ENCODE data around the gene TCEAL3. TPM values are rescaled to one million over a fixed set of nuclear protein-coding genes. Genes with fewer than 3 reads are reported as not detected.

Gene TCEAL3
- total and polyA plus RNA-seq, 9 of the 15 experiments (the other 6 are each of a cell fraction or from before 2014, with no cell fraction given), result not detected

DNA sequence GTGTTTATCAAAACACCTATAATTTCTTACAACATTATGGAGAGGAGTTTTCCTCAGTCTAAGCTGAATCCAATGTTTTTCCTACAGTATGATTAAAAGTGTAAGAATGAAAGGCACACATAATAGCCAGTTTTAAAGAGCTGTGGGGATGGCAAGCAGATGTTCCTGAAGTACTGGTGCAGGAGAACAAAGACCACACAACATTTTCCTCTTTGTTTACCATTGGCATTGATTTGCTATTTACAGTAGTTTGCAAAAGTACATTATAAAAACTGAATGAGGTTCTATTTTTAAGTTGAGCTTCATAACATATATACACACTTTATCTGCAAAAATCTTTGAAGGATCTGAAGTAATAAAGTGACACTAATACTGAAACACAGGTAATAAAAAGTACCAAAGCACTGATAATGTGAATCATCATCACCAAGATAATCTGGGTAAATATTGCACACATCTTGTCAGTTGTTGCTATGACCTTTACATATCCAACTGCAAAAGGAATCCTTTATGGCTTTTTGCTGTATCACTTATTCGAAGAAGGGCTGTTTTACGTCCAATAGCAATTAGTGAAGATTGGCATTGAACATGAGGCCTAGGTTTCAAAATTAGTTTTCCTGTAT, 43.5 kb downstream of the TCEAL3 start:
- no peak overlapping the region for H3K4me3 ChIP-seq
- H3K79me2 ChIP-seq (ENCODE audit: control insufficient read depth, insufficient read depth, low read length), result no peaks in the 10 kb centered on the region
- DNase-seq (ENCODE audit: extremely low read depth in 1 of 4, low spot score in 3 of 4), result no peak
- intact Hi-C loops (cut with micrococcal nuclease) (no loop called here), in situ Hi-C loops (cut with MboI) (no loop called here)
- no peaks in the 10 kb centered on the region for H3K9me1 ChIP-seq (ENCODE audit: control insufficient read depth, insufficient read depth, low read length)
- ChIA-PET POLR2A (no interaction called here), CTCF (ENCODE audit: low intra/inter-chr PET ratio) (no interaction called here)
- TF ChIP-seq ETV5 (CRISPR knock-in tag; IDR thresholded peaks at IDR 0.05; ENCODE audit: low read depth) (no peak), ASH1L (IDR thresholded peaks at IDR 0.05; ENCODE audit: borderline replicate concordance, low read depth, partially characterized antibody) (no peak), FIP1L1 (IDR thresholded peaks at IDR 0.05; ENCODE audit: low read depth, low read length, poor library complexity, severe bottlenecking) (no peak), MEF2D (tag; conservative IDR thresholded peaks at IDR 0.05; ENCODE audit: low read depth) (no peak), CTBP1 (IDR thresholded peaks at IDR 0.05; ENCODE audit: borderline replicate concordance) (no peak), BRD9 (IDR thresholded peaks at IDR 0.05; ENCODE audit: low read depth, partially characterized antibody) (no peak), PHB2 (IDR thresholded peaks at IDR 0.05; ENCODE audit: low read depth) (no peak), BRCA1 (IDR thresholded peaks at IDR 0.05) (no peak), BRCA1 (CRISPR knock-in tag; IDR thresholded peaks at IDR 0.05) (no peak), CREB1 (IDR thresholded peaks at IDR 0.05) (no peak), CREB1 (CRISPR knock-in tag; IDR thresholded peaks at IDR 0.05) (no peak), MEF2A (IDR thresholded peaks at IDR 0.05; ENCODE audit: control insufficient read depth, low read depth, low read length) (no peak)
- TF ChIP-seq, protein P1, sequence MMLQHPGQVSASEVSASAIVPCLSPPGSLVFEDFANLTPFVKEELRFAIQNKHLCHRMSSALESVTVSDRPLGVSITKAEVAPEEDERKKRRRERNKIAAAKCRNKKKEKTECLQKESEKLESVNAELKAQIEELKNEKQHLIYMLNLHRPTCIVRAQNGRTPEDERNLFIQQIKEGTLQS (IDR thresholded peaks at IDR 0.05), result no peak
- TF ChIP-seq, protein P1 (CRISPR knock-in tag; conservative IDR thresholded peaks at IDR 0.05), result no peak
- H3K9ac ChIP-seq (ENCODE audit: insufficient read depth in 1 of 2, low read depth in 2 of 2, low read length in 2 of 2), result no peak overlapping the region
- 0% methylated on average over 2 of the region's 2 CpGs for WGBS (ENCODE audit: insufficient coverage, low coverage, missing lambda C conversion rate)
- no peaks in the 10 kb centered on the region for H3K27me3 ChIP-seq (ENCODE audit: control insufficient read depth in 2 of 2, insufficient read depth in 2 of 2, low read length in 2 of 2)
- H3K4me2 ChIP-seq (ENCODE audit: insufficient read depth, low read length), result no peak overlapping the region
- BruUV-seq (replicated peaks), result no TSS peak
- ATAC-seq, result no peak
- no peak overlapping the region for H2AFZ ChIP-seq (ENCODE audit: low read depth, low read length)
- no peaks in the 10 kb centered on the region for H3K36me3 ChIP-seq (ENCODE audit: control insufficient read depth, insufficient read depth, low read length)
- H3K4me1 ChIP-seq (replicated peaks in 1 of 2; ENCODE audit: control insufficient read depth in 2 of 2, insufficient read depth in 2 of 2, low read length in 2 of 2), result no peaks in the 10 kb centered on the region
- no peak for FAIRE-seq
- no peak overlapping the region for H3K27ac ChIP-seq (ENCODE audit: extremely low read depth, low read depth, low read length)
- H4K20me1 ChIP-seq (replicated peaks; ENCODE audit: control insufficient read depth, insufficient read depth, low read length), result no peaks in the 10 kb centered on the region
- H3K9me3 ChIP-seq (replicated peaks; ENCODE audit: control insufficient read depth, insufficient read depth, low read depth, low read length), result no peaks in the 10 kb centered on the region
